8988T (cell line): Measurements from ENCODE around the gene CFAP73.
A peak's percentile ranks its signal among the peaks of the same experiment; 100 is the strongest.
"Not testable (repeated sequence)": the region's sequence is repeated elsewhere in the genome, so short reads cannot be mapped to it uniquely, and the experiment has no call there.

Source experiments
- DNase-seq: peaks from one replicate; pipeline ENCODE4 v3.0.0; 2011

Gene CFAP73

GRCh38 chr12:113149361-113150150 is at the start of gene CFAP73:
TSS of gene CFAP73 (plus strand) at chr12:113149724. CDS start at chr12:113149858, 134 bp downstream.
- peak; percentile 51 for DNase-seq

GRCh38 chr12:113099764-113100163 is 49.8 kb upstream of the CFAP73 start:
- no peak for DNase-seq

GRCh38 chr12:113101751-113102150 is 47.8 kb upstream of the CFAP73 start:
- no peak for DNase-seq

- no peak for DNase-seq
These were observed 46.7 kb upstream of the CFAP73 start for GRCh38 chr12:113102811-113103210.

GRCh38 chr12:113103756-113104450 is 45.6 kb upstream of the CFAP73 start:
- DNase-seq = no peak

GRCh38 chr12:113104953-113105510 is 44.5 kb upstream of the CFAP73 start:
- DNase-seq = no peak

- DNase-seq = no peak
These were observed 43.8 kb upstream of the CFAP73 start for GRCh38 chr12:113105606-113106271.

GRCh38 chr12:113106361-113106760 is 43.2 kb upstream of the CFAP73 start:
- DNase-seq = no peak

GRCh38 chr12:113108308-113108707 is 41.2 kb upstream of the CFAP73 start:
- no peak for DNase-seq

- no peak for DNase-seq
These were observed 40.2 kb upstream of the CFAP73 start for GRCh38 chr12:113109360-113109759.

GRCh38 chr12:113109872-113110599 is 39.5 kb upstream of the CFAP73 start:
- DNase-seq = no peak

GRCh38 chr12:113111247-113111646 is 38.3 kb upstream of the CFAP73 start:
- no peak for DNase-seq

- DNase-seq = no peak
These were observed 37.3 kb upstream of the CFAP73 start for GRCh38 chr12:113112043-113112899.

GRCh38 chr12:113113397-113113796 is 36.1 kb upstream of the CFAP73 start:
- no peak for DNase-seq

GRCh38 chr12:113114447-113115178 is 34.9 kb upstream of the CFAP73 start:
- no peak for DNase-seq

GRCh38 chr12:113115455-113116126 is 33.9 kb upstream of the CFAP73 start:
- DNase-seq = no peak

GRCh38 chr12:113116875-113117274 is 32.6 kb upstream of the CFAP73 start:
- no peak for DNase-seq

- not testable (repeated sequence) for DNase-seq
These were observed 31.8 kb upstream of the CFAP73 start for GRCh38 chr12:113117684-113118083.

GRCh38 chr12:113118142-113118541 is 31.4 kb upstream of the CFAP73 start:
- no peak for DNase-seq

GRCh38 chr12:113119980-113120669 is 29.4 kb upstream of the CFAP73 start:
- DNase-seq = no peak
